ENCODE data around the gene RBM8A. TPM values are rescaled to one million over a fixed set of nuclear protein-coding genes. Genes with fewer than 3 reads are reported as not detected.

Gene RBM8A
- total and polyA plus RNA-seq, 3 donors from 2014 or later: 123 to 174 (median 158) TPM

DNA sequence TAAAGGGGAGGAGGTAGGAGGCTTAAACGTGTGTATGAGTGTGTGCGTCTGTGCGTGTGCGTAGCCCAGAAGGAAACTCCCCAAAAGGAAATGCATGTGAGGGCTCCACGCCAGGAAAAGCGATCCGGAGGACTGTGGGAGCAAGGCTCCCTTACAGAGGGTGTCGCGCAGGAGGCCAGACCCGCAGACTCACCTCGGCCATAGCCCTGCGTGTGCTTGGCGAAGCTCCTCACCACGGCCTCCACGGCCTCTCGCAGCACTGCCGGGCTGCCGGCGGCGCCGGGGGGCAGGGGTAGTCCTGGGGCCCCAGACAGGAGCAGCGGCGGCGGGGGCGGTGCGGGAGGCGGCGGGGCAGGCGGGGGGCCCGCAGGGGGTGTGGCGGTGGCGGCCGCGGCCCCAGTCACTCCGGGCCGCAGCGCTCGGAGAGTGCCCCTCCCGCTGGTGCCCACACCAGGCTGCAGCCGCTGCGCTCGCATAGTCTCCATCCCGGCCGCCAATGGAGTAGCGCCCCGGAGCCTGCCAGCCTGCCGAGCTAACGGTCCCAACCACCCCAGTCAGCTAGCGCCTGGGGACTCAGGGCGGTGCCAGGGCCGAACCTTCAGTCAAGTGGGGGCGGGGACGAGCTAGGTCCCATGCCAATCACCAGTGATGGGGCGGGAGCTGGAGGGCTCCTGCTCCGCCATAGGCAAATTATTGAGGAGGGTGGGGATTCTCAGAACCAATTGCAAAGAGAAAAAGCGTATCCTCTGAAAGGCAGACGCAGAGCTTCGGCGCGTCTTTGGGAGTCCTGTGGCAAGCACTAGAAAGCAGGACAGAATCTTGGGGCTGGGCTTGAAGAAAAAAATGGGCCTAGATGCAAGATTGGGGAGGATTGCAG is 30.4 kb upstream of the RBM8A start, which contains the start of gene LIX1L:
TSS of gene LIX1L (minus strand) at position 575 of the 877 bp plus-strand sequence. CDS start at position 485, 90 bp downstream.
- H3K27me3 ChIP-seq: no peaks in the 10 kb centered on the region
- peak within 1 kb of the TSS; percentile 72 to 83 for H3K4me3 ChIP-seq
- H3K9me3 ChIP-seq: no peaks in the 10 kb centered on the region
- H3K4me1 ChIP-seq: peaks cover 35% of the 10 kb centered on the region
- TF ChIP-seq POLR2A (IDR thresholded peaks at IDR 0.05) (peak; percentile 46), CTCF (IDR thresholded peaks at IDR 0.05) (no peak)
- H3K27ac ChIP-seq: peak within 1 kb of the TSS; percentile 83 to 98
- DNase-seq: peak; percentile 97
- intact Hi-C loops (cut with DNase I; ENCODE audit: low total_unique reads): no loop called here
- H3K36me3 ChIP-seq (ENCODE audit: low read depth, missing control alignments): no peaks in the 10 kb centered on the region
- WGBS, 2 donors: 0% methylated on average over 15 to 32 of the region's 60 CpGs

DNA sequence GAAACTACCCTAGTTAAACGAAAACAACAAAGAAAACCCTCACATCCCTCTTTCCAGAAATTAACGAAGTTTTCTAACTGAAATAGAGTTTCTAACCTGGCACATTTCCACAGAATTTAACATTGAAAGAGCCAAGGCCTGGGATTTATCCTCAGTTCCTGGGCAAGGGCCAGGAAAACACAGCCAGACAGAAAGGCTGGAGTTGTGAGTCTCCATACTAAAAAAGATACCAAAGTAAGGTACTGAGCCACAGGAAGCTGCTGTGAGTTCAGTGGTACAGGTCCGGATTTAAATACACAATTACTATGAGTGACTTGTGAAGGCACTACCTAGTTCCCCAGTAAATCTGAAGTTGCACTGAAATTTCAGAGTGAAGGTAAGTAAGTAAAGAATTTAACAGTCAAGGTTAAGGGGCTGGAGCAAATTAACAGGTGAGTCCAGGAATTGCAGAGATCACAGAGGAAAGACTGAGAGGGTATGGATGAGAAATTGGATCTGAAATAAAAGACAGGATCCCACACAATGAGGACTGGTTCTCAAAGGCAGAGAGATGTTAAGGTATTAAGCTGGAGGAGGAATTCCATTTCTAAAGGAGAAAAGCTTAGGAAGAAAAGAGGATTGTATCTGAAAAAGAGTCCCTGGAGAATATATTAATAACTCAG is 29.6 kb upstream of the RBM8A start:
- Histone ChIP-seq H3K36me3 (ENCODE audit: low read depth, missing control alignments) (no peaks in the 10 kb centered on the region), H3K27me3 (no peaks in the 10 kb centered on the region), H3K4me1 (peaks cover 34% of the 10 kb centered on the region), H3K9me3 (no peaks in the 10 kb centered on the region), H3K4me3 (peak overlapping the region; percentile 72 to 83), H3K27ac (peak overlapping the region; percentile 83 to 98)
- DNase-seq: peak; percentile 62
- WGBS, 2 donors: 2 to 3% methylated on average over 3 of the region's 3 CpGs
- TF ChIP-seq CTCF (IDR thresholded peaks at IDR 0.05) (no peak), POLR2A (IDR thresholded peaks at IDR 0.05) (no peak)
- intact Hi-C loops (cut with DNase I; ENCODE audit: low total_unique reads): no loop called here

- TF ChIP-seq POLR2A (IDR thresholded peaks at IDR 0.05): no peak
- no peak for TF ChIP-seq CTCF (IDR thresholded peaks at IDR 0.05)
- no peaks in the 10 kb centered on the region for H3K36me3 ChIP-seq (ENCODE audit: low read depth, missing control alignments)
- no peak for DNase-seq
- H3K27me3 ChIP-seq: no peaks in the 10 kb centered on the region
- peak overlapping the region; percentile 83 to 98 for H3K27ac ChIP-seq
- intact Hi-C loops (cut with DNase I; ENCODE audit: low total_unique reads): no loop called here
- peaks cover 32% of the 10 kb centered on the region for H3K4me1 ChIP-seq
- H3K4me3 ChIP-seq: peak overlapping the region in 1 of 2 donors; percentile 72
- H3K9me3 ChIP-seq: no peaks in the 10 kb centered on the region
Observed at GRCh38 chr1:145956361-145956760, 29.1 kb upstream of the RBM8A start.

DNA sequence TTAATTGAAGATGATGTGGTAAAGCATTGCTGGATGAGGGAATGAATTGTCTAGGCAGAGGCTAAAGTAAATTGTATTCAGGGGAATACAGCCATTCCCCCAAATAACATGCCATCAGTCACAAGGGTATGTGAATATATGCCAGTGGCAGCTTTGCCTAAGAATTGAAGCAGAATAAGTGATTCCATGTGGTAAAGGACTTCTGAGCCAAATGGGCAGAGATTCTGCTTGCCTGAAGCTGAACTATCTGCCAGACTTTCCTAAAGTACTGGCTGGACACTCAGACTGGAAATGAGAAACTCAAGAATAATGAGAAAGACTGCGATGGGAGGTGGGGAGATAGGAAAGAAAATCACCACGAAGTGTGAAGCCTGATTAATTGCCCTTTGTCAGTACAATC is 28.2 kb upstream of the RBM8A start:
- no peaks in the 10 kb centered on the region for H3K9me3 ChIP-seq
- 17 to 23% methylated on average over 2 of the region's 2 CpGs for WGBS, 2 donors
- peaks cover 26% of the 10 kb centered on the region for H3K4me1 ChIP-seq
- H3K36me3 ChIP-seq (ENCODE audit: low read depth, missing control alignments): no peaks in the 10 kb centered on the region
- no peak overlapping the region for H3K4me3 ChIP-seq
- no peaks in the 10 kb centered on the region for H3K27me3 ChIP-seq
- peak overlapping the region in 1 of 2 donors; percentile 47 for H3K27ac ChIP-seq
- intact Hi-C loops (cut with DNase I; ENCODE audit: low total_unique reads): no loop called here
- DNase-seq: no peak
- TF ChIP-seq CTCF (IDR thresholded peaks at IDR 0.05): no peak
- TF ChIP-seq POLR2A (IDR thresholded peaks at IDR 0.05): no peak
